Measurements from ENCODE around the gene ANKK1. TPM values are rescaled to one million over a fixed set of nuclear protein-coding genes. Genes with fewer than 3 reads are reported as not detected.

ANKK1 gene
- total and polyA plus RNA-seq, 10 of the 15 experiments (the other 5 are each of a cell fraction or from before 2014, with no cell fraction given): not detected

GRCh38 chr11:113411536-113411935 is 24.0 kb downstream of the ANKK1 start (continued):
- no peak for TF ChIP-seq HSF1 (IDR thresholded peaks at IDR 0.05; ENCODE audit: low read depth, low read length)
- TF ChIP-seq, protein P1, sequence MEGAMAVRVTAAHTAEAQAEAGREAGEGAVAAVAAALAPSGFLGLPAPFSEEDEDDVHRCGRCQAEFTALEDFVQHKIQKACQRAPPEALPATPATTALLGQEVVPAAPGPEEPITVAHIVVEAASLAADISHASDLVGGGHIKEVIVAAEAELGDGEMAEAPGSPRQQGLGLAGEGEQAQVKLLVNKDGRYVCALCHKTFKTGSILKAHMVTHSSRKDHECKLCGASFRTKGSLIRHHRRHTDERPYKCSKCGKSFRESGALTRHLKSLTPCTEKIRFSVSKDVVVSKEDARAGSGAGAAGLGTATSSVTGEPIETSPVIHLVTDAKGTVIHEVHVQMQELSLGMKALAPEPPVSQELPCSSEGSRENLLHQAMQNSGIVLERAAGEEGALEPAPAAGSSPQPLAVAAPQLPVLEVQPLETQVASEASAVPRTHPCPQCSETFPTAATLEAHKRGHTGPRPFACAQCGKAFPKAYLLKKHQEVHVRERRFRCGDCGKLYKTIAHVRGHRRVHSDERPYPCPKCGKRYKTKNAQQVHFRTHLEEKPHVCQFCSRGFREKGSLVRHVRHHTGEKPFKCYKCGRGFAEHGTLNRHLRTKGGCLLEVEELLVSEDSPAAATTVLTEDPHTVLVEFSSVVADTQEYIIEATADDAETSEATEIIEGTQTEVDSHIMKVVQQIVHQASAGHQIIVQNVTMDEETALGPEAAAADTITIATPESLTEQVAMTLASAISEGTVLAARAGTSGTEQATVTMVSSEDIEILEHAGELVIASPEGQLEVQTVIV (IDR thresholded peaks at IDR 0.05; ENCODE audit: borderline replicate concordance, partially characterized antibody): no peak

DNA sequence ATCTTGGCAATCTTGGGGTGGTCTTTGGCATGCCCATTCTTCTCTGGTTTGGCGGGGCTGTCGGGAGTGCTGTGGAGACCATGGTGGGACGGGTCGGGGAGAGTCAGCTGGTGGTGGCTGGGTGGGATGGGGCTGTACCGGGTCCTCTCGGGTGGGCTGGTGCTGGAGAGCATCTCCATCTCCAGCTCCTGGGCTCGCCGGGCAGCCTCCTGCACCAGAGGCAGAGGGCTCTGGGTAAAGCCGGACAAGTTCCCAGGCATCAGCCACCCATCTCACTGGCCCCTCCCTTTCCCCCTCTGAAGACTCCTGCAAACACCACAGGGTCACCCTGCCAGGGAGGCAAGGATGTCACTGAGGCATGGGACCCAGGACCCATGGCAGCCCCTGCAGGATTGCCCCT is 25.1 kb downstream of the ANKK1 start:
- 33% methylated on average over 8 of the region's 9 CpGs for WGBS (ENCODE audit: insufficient coverage, insufficient replicate concordance, low lambda C conversion rate, missing lambda C conversion rate)
- H3K9ac ChIP-seq (ENCODE audit: control insufficient read depth, insufficient read depth, low read length): no peak overlapping the region
- DNase-seq (ENCODE audit: low read depth, low spot score): no peak
- no peaks in the 10 kb centered on the region for H4K20me1 ChIP-seq (ENCODE audit: control insufficient read depth, insufficient read depth)
- no peak for TF ChIP-seq BRCA1 (IDR thresholded peaks at IDR 0.05; ENCODE audit: low read depth, low read length)
- no peak for TF ChIP-seq ZNF274 (IDR thresholded peaks at IDR 0.05; ENCODE audit: insufficient read depth, insufficient read length)
- TF ChIP-seq EGR1 (IDR thresholded peaks at IDR 0.05; ENCODE audit: borderline replicate concordance in 1 of 2, low read depth in 2 of 2, low read length in 2 of 2): no peak
- no peak for TF ChIP-seq HDAC6 (IDR thresholded peaks at IDR 0.05; ENCODE audit: unreplicated experiment)
- TF ChIP-seq, protein P2, sequence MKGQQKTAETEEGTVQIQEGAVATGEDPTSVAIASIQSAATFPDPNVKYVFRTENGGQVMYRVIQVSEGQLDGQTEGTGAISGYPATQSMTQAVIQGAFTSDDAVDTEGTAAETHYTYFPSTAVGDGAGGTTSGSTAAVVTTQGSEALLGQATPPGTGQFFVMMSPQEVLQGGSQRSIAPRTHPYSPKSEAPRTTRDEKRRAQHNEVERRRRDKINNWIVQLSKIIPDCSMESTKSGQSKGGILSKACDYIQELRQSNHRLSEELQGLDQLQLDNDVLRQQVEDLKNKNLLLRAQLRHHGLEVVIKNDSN (IDR thresholded peaks at IDR 0.05; ENCODE audit: borderline replicate concordance, extremely low read length, insufficient read depth, low read depth, low read length): no peak
- TF ChIP-seq RAD51 (IDR thresholded peaks at IDR 0.05): no peak
- no peak for TF ChIP-seq NR2C1 (IDR thresholded peaks at IDR 0.05)
- no peak for TF ChIP-seq HSF1 (IDR thresholded peaks at IDR 0.05; ENCODE audit: low read depth, low read length)
- ChIA-PET SMC1A (ENCODE audit: uncharacterized antibody, unreplicated experiment) (no interaction called here), CTCF (no interaction called here), RAD21 (ENCODE audit: unreplicated experiment) (no interaction called here), POLR2A (no interaction called here)
- no peak overlapping the region for H3K4me2 ChIP-seq (ENCODE audit: control insufficient read depth, insufficient read depth)
- no peaks in the 10 kb centered on the region for H3K79me2 ChIP-seq (ENCODE audit: control insufficient read depth, insufficient read depth, low read length)
- ATAC-seq: no peak
- H3K9me3 ChIP-seq (replicated peaks; ENCODE audit: control insufficient read depth, insufficient read depth, low read length): no peaks in the 10 kb centered on the region
- no peaks in the 10 kb centered on the region for H3K36me3 ChIP-seq (ENCODE audit: control insufficient read depth in 2 of 2, insufficient read depth in 2 of 2, low read length in 1 of 2)
- H3K4me3 ChIP-seq: no peak overlapping the region
- peaks cover 0 to 5% of the 10 kb centered on the region in 2 experiments; a peak in 2 of 4 replicates for H3K27me3 ChIP-seq (replicated peaks in 1 of 2; ENCODE audit: control insufficient read depth in 2 of 2, insufficient read depth in 2 of 2, low read length in 1 of 2)
- in situ Hi-C loops (cut with MboI) (no loop called here), intact Hi-C loops (cut with micrococcal nuclease; ENCODE audit: unreplicated experiment) (no loop called here)
- BruUV-seq (replicated peaks): no TSS peak
- H3K4me1 ChIP-seq (ENCODE audit: control insufficient read depth, insufficient read depth, low read length): no peaks in the 10 kb centered on the region; the same call in 1 of the 2 replicates
- no peak for FAIRE-seq
- H3K27ac ChIP-seq (ENCODE audit: control insufficient read depth, insufficient read depth): no peak overlapping the region
- H2AFZ ChIP-seq (ENCODE audit: control insufficient read depth, low read depth, low read length): no peak overlapping the region

Data from GM12878 (cell line).